Type B pancreatic cell (in vitro differentiated cells): ENCODE measurements around the gene ZNF473. TPM values are rescaled to one million over a fixed set of nuclear protein-coding genes. Genes with fewer than 3 reads are reported as not detected.
"Not testable (repeated sequence)": the region's sequence is repeated elsewhere in the genome, so short reads cannot be mapped to it uniquely, and the experiment has no call there.

ENCODE experiments used
- DNase-seq: peaks from one replicate; pipeline ENCODE4 v3.0.0; 2021; ENCODE audit warnings: mixed read lengths; ENCODE audit not compliant: unreplicated experiment; ENCODE audit errors: extremely low spot score
- H3K27ac Mint-ChIP-seq: 2 replicates; pipeline ENCODE4 v1.8.0; 2021; ENCODE audit warnings: mild to moderate bottlenecking, mixed read lengths
- H3K27me3 Mint-ChIP-seq: 2 replicates; pipeline ENCODE4 v1.8.0; 2021; ENCODE audit warnings: mixed read lengths
- H3K36me3 Mint-ChIP-seq: 2 replicates; pipeline ENCODE4 v1.8.0; 2021; ENCODE audit warnings: mixed read lengths
- H3K4me1 Mint-ChIP-seq: one replicate; pipeline ENCODE4 v1.8.0; 2021; ENCODE audit warnings: mixed read lengths; ENCODE audit not compliant: unreplicated experiment
- H3K4me3 Mint-ChIP-seq: 2 replicates; pipeline ENCODE4 v1.8.0; 2021; ENCODE audit warnings: mild to moderate bottlenecking, mixed read lengths
- H3K9me3 Mint-ChIP-seq: 2 replicates; pipeline ENCODE4 v1.8.0; 2021; ENCODE audit warnings: mixed read lengths
- total RNA-seq: library from RNA; stranded (reverse); gene quantifications from 2 replicates; pipeline ENCODE4 v1.2.1, GENCODE V29; 2021; ENCODE audit warnings: low replicate concordance
- TF ChIP-seq, protein P1 (sequence below): fragments of 200-600 bp; sonication (generic); conservative IDR thresholded peaks from 2 replicates; pipeline ENCODE4 v1.5.0; 2021; ENCODE audit warnings: antibody characterized with exemption, mild to moderate bottlenecking

ZNF473 gene
- total RNA-seq, 1 donor from 2014 or later = 14.3 TPM

GRCh38 chr19:50050406-50051227 is 24.8 kb downstream of the ZNF473 start:
- peaks cover 17% of the 10 kb centered on the region for H3K9me3 Mint-ChIP-seq

DNA sequence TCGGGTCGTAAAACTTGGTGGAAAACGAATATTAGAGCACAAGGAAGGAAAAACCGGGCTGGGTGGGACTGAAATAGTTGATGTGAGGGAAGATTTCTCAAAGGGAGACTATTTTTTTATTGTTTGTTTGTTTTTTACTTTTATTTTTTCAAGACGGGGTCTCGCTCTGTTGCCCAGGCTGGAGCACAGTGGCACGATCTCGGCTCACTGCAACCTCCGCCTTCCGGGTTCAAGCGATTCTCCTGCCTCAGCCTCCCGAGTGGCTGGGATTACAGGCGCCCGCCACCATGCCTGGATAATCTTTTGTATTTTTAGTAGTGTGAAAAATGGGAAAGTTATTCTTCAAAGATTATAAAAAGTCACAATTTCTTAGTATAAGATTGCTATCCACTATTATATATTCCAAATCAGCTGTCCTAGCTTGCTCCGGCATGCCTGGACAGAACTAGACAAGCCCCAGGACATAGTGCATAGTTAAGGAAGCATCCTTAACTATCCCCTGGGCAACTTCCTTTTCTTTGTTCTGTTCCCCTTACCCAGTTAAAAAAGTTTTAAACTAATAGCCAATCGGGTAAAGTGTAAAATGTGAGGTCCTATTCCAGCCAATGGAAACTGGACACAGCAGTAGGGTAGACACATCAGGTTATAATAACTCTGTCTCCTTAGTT is 25.6 kb downstream of the ZNF473 start:
- Mint-ChIP-seq H3K9me3 (peaks cover 11% of the 10 kb centered on the region), H3K27ac (peak overlapping the region; percentile 61), H3K4me3 (peak overlapping the region; percentile 87), H3K36me3 (peaks cover 20% of the 10 kb centered on the region)
- H3K27me3 Mint-ChIP-seq, DNase-seq, H3K4me1 Mint-ChIP-seq: not testable (repeated sequence)

More at GRCh38 chr19:50050406-50051227, 24.8 kb downstream of the ZNF473 start:
- peak; percentile 74 for DNase-seq
- TF ChIP-seq, protein P1, sequence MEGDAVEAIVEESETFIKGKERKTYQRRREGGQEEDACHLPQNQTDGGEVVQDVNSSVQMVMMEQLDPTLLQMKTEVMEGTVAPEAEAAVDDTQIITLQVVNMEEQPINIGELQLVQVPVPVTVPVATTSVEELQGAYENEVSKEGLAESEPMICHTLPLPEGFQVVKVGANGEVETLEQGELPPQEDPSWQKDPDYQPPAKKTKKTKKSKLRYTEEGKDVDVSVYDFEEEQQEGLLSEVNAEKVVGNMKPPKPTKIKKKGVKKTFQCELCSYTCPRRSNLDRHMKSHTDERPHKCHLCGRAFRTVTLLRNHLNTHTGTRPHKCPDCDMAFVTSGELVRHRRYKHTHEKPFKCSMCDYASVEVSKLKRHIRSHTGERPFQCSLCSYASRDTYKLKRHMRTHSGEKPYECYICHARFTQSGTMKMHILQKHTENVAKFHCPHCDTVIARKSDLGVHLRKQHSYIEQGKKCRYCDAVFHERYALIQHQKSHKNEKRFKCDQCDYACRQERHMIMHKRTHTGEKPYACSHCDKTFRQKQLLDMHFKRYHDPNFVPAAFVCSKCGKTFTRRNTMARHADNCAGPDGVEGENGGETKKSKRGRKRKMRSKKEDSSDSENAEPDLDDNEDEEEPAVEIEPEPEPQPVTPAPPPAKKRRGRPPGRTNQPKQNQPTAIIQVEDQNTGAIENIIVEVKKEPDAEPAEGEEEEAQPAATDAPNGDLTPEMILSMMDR = no peak
- Mint-ChIP-seq H3K4me3 (peak overlapping the region; percentile 87), H3K27me3 (no peaks in the 10 kb centered on the region), H3K4me1 (peaks cover 5% of the 10 kb centered on the region), H3K27ac (peak overlapping the region; percentile 61), H3K36me3 (peaks cover 27% of the 10 kb centered on the region)

- DNase-seq = no peak
- Mint-ChIP-seq H3K4me1 (peaks cover 5% of the 10 kb centered on the region), H3K27me3 (no peaks in the 10 kb centered on the region), H3K9me3 (peaks cover 11% of the 10 kb centered on the region), H3K4me3 (no peak overlapping the region), H3K36me3 (peaks cover 16% of the 10 kb centered on the region), H3K27ac (no peak overlapping the region)
- TF ChIP-seq, protein P1 = no peak
These were observed 26.2 kb downstream of the ZNF473 start for GRCh38 chr19:50051964-50052363.

DNA sequence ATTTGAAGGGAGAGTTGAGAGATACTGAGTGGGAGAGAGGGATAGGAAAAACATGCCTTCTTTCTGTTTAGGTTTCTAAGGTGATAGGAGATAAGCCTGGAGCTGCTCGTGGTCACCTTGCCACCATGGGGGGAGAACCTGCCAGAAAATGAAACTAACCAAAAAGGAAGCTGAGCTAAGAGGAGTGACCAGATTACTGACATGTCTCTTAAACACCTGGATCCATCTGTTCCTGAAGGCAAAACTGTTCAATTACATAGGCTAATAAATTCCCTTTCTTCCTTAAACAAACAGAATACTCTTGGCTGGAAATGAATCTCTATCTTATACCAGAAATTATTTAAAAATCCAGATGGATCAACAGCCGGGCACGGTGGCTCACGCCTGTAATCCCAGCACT is 27.3 kb downstream of the ZNF473 start:
- Mint-ChIP-seq H3K9me3 (peaks cover 11% of the 10 kb centered on the region), H3K27me3 (no peaks in the 10 kb centered on the region), H3K4me1 (peaks cover 5% of the 10 kb centered on the region), H3K27ac (no peak overlapping the region), H3K36me3 (peaks cover 6% of the 10 kb centered on the region), H3K4me3 (no peak overlapping the region)
- DNase-seq = no peak
- TF ChIP-seq, protein P1 = no peak

DNA sequence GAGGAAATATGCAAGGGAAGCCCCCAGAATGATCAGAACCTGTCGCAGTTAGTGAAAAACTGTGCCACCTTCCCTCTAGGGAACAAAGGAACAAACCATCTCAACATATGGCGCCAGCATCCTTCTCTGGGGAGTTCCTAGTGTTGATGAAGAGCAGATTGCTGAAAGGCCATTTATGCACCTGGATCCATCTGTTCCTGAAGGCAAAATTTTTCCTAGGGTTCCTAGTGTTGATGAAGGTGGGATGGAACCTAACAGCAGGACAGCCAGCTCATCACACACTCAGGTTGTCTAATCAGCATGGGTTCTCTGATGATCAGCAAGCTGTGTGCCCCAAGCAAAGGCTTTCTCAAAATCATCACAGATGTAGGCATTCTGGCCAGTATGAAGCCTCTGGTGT is 32.6 kb downstream of the ZNF473 start:
- TF ChIP-seq, protein P1 = no peak
- H3K9me3 Mint-ChIP-seq = no peaks in the 10 kb centered on the region
- no peak overlapping the region for H3K4me3 Mint-ChIP-seq
- H3K4me1 Mint-ChIP-seq = no peaks in the 10 kb centered on the region
- H3K36me3 Mint-ChIP-seq = no peaks in the 10 kb centered on the region
- DNase-seq = no peak
- H3K27me3 Mint-ChIP-seq = no peaks in the 10 kb centered on the region
- no peak overlapping the region for H3K27ac Mint-ChIP-seq

- Mint-ChIP-seq H3K27me3 (no peaks in the 10 kb centered on the region), H3K4me1 (no peaks in the 10 kb centered on the region), H3K27ac (no peak overlapping the region), H3K9me3 (no peaks in the 10 kb centered on the region), H3K36me3 (no peaks in the 10 kb centered on the region), H3K4me3 (no peak overlapping the region)
- DNase-seq = no peak
- TF ChIP-seq, protein P1 = no peak
These were observed 33.2 kb downstream of the ZNF473 start for GRCh38 chr19:50059045-50059444.
